OCI-LY7 (cell line): ENCODE results near the gene XRN2. TPM values are rescaled to one million over a fixed set of nuclear protein-coding genes. Genes with fewer than 3 reads are reported as not detected.

Source experiments
- BruUV-seq: library from RNA; stranded (reverse); fragments of 400-500 nt; replicated peaks from 2 replicates; lab custom pipeline; 2021; lab: Mats Ljungman, UMichigan
- CTCF ChIA-PET: fragments of 300-600 bp; sonication (Branson Sonifier 250); formaldehyde crosslinking; loops from one replicate; lab custom pipeline; 2022; ENCODE audit warnings: antibody characterized with exemption; ENCODE audit not compliant: unreplicated experiment; lab: Charles Lee
- POLR2A ChIA-PET: fragments of 300-600 bp; sonication (Branson Sonifier 250); formaldehyde crosslinking; loops from one replicate; lab custom pipeline; 2022; ENCODE audit warnings: antibody characterized with exemption; lab: Charles Lee
- DNase-seq: peaks from one replicate; pipeline ENCODE4 v3.0.0-alpha.2; 2015; ENCODE audit warnings: low spot score
- H2AFZ ChIP-seq: fragments of 200-600 bp; sonication (generic), shearing (Covaris generic); 2 replicates; pipeline ENCODE4 v1.6.1; 2014; ENCODE audit warnings: mild to moderate bottlenecking, antibody characterized with exemption, low read length, moderate library complexity
- H3K27ac ChIP-seq: fragments of 200-600 bp; sonication (generic); 2 replicates; pipeline ENCODE4 v1.5.1; 2014; ENCODE audit warnings: mixed run types, low read depth, mild to moderate bottlenecking, moderate library complexity, low read length, inconsistent platforms; ENCODE audit not compliant: poor library complexity, severe bottlenecking
- H3K36me3 ChIP-seq: fragments of 200-600 bp; sonication (generic); 2 replicates; pipeline ENCODE4 v1.6.1; 2014; ENCODE audit warnings: mild to moderate bottlenecking, antibody characterized with exemption, low read length, moderate library complexity, mixed read lengths; ENCODE audit not compliant: insufficient read depth
- H3K4me1 ChIP-seq: fragments of 200-600 bp; sonication (generic); 2 replicates; pipeline ENCODE4 v1.5.1; 2014; ENCODE audit warnings: mild to moderate bottlenecking, low read length; ENCODE audit not compliant: insufficient read depth, poor library complexity, severe bottlenecking
- H3K4me2 ChIP-seq: fragments of 200-600 bp; sonication (generic); 2 replicates; pipeline ENCODE4 v1.6.1; 2014; ENCODE audit warnings: mild to moderate bottlenecking, low read length
- H3K4me3 ChIP-seq: fragments of 200-600 bp; sonication (generic); 2 replicates; pipeline ENCODE4 v1.5.1; 2014; ENCODE audit warnings: mild to moderate bottlenecking, low read depth, low read length; ENCODE audit not compliant: poor library complexity, severe bottlenecking
- H3K79me2 ChIP-seq: fragments of 200-600 bp; sonication (generic); 2 replicates; pipeline ENCODE4 v1.6.1; 2016; ENCODE audit warnings: low read depth, mild to moderate bottlenecking, low read length, moderate library complexity, mixed read lengths; ENCODE audit not compliant: insufficient read depth
- H3K9me2 ChIP-seq: fragments of 200-600 bp; sonication (generic); 2 replicates; pipeline ENCODE4 v1.6.1; 2016; ENCODE audit warnings: mild to moderate bottlenecking, low read length, mixed read lengths; ENCODE audit not compliant: insufficient read depth
- H3K9me3 ChIP-seq: fragments of 200-600 bp; sonication (generic); 2 replicates; pipeline ENCODE4 v1.6.1; 2014; ENCODE audit warnings: mild to moderate bottlenecking, mixed run types, low read length, mixed read lengths
- H4K20me1 ChIP-seq: fragments of 200-600 bp; sonication (generic); 2 replicates; pipeline ENCODE4 v1.6.1; 2014; ENCODE audit warnings: mild to moderate bottlenecking, antibody characterized with exemption, low read length, moderate library complexity, mixed read lengths; ENCODE audit not compliant: insufficient read depth
- EZH2phosphoT487 ChIP-seq: fragments of 200-600 bp; sonication (generic); IDR thresholded peaks from 2 replicates; pipeline ENCODE4 v1.6.1; 2018; ENCODE audit warnings: low read depth, borderline replicate concordance, mild to moderate bottlenecking, mixed run types, antibody characterized with exemption, low read length, moderate library complexity, mixed read lengths
- intact Hi-C: fragments of 100-400 bp; cut with micrococcal nuclease; formaldehyde crosslinking; loops from one replicate; pipeline ENCODE4 v1.10.0; 2022; ENCODE audit not compliant: unreplicated experiment
- total RNA-seq, 2 experiments: library from RNA; depleted of rRNA in 1 of 2; stranded (reverse); fragments of >200 nt in 1 of 2; shearing (Covaris generic) in 1 of 2; gene quantifications; 2 replicates each; pipeline ENCODE4 v1.2.3, GENCODE V29; 2014 to 2022
- TF ChIP-seq, protein P1 (sequence below): fragments of 200-600 bp; sonication (generic); conservative IDR thresholded peaks from 2 replicates; pipeline ENCODE4 v1.5.1; 2014; ENCODE audit warnings: mild to moderate bottlenecking, antibody characterized with exemption, low read length, moderate library complexity, mixed read lengths

XRN2 gene
- total RNA-seq, 2 experiments from 2014 or later = 47.9 to 50.3 TPM

DNA sequence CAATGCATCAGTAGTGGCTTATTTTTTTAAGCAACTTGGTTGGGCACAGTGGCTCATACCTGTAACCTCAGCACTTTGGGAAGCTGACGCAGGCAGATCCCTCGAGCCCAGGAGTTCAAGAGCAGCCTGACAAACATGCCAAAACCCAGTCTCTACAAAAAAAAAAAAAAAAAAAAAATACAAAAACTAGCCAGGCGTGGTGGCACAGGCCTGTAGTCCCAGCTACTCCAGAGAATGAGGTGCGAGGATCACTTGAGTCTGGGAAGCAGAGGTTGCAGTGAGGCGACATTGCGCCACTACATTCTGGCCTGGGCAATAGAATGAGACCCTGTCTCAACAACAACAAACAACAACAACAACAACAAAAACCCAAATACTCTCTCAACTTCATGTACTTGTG is 44.7 kb upstream of the XRN2 start:
- BruUV-seq = no TSS peak
- no peak for TF ChIP-seq EZH2phosphoT487
- TF ChIP-seq, protein P1, sequence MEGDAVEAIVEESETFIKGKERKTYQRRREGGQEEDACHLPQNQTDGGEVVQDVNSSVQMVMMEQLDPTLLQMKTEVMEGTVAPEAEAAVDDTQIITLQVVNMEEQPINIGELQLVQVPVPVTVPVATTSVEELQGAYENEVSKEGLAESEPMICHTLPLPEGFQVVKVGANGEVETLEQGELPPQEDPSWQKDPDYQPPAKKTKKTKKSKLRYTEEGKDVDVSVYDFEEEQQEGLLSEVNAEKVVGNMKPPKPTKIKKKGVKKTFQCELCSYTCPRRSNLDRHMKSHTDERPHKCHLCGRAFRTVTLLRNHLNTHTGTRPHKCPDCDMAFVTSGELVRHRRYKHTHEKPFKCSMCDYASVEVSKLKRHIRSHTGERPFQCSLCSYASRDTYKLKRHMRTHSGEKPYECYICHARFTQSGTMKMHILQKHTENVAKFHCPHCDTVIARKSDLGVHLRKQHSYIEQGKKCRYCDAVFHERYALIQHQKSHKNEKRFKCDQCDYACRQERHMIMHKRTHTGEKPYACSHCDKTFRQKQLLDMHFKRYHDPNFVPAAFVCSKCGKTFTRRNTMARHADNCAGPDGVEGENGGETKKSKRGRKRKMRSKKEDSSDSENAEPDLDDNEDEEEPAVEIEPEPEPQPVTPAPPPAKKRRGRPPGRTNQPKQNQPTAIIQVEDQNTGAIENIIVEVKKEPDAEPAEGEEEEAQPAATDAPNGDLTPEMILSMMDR = no peak
- POLR2A ChIA-PET = no interaction called here
- H3K36me3 ChIP-seq = no peaks in the 10 kb centered on the region
- H3K4me3 ChIP-seq = no peak overlapping the region
- H3K9me2 ChIP-seq = no peaks in the 10 kb centered on the region
- H3K79me2 ChIP-seq = no peaks in the 10 kb centered on the region
- no peak overlapping the region for H2AFZ ChIP-seq
- CTCF ChIA-PET = no interaction called here
- intact Hi-C loops = no loop called here
- H3K9me3 ChIP-seq = no peaks in the 10 kb centered on the region
- H3K4me2 ChIP-seq = no peak overlapping the region
- H4K20me1 ChIP-seq = no peaks in the 10 kb centered on the region
- no peak overlapping the region for H3K27ac ChIP-seq
- H3K4me1 ChIP-seq = no peaks in the 10 kb centered on the region
- DNase-seq = no peak

DNA sequence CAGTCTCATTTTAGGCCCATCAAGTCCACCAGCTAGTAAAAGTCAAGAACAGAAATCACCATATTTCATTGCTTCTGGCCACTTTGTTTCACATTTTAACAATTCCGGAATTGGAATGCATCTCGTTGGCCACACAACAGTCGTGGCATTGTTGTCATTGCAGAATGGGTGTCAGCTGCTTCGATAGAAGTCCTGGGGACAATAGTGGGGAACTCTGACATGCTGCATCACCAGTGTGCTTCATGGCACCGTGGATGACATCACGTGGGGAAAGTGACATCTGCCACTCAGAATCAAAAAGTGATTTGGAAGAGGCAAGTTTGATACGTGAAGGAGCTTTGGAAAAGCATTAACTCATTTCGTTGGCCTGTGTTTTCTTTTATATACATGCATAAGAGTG is 43.8 kb upstream of the XRN2 start:
- ChIA-PET POLR2A (interaction anchor here (0.7 kb wide), 1 partner anchor 24 kb away, joined by 3 read pairs; no protein-coding TSS in a partner anchor), CTCF (no interaction called here)
- H2AFZ ChIP-seq = no peak overlapping the region
- H4K20me1 ChIP-seq = no peaks in the 10 kb centered on the region
- no peaks in the 10 kb centered on the region for H3K9me2 ChIP-seq
- TF ChIP-seq, protein P1 = no peak
- TF ChIP-seq EZH2phosphoT487 = no peak
- H3K79me2 ChIP-seq = no peaks in the 10 kb centered on the region
- no TSS peak for BruUV-seq
- no peak overlapping the region for H3K4me2 ChIP-seq
- H3K4me3 ChIP-seq = no peak overlapping the region
- no peaks in the 10 kb centered on the region for H3K9me3 ChIP-seq
- intact Hi-C loops = no loop called here
- no peak overlapping the region for H3K27ac ChIP-seq
- H3K36me3 ChIP-seq = no peaks in the 10 kb centered on the region
- no peaks in the 10 kb centered on the region for H3K4me1 ChIP-seq
- no peak for DNase-seq

DNA sequence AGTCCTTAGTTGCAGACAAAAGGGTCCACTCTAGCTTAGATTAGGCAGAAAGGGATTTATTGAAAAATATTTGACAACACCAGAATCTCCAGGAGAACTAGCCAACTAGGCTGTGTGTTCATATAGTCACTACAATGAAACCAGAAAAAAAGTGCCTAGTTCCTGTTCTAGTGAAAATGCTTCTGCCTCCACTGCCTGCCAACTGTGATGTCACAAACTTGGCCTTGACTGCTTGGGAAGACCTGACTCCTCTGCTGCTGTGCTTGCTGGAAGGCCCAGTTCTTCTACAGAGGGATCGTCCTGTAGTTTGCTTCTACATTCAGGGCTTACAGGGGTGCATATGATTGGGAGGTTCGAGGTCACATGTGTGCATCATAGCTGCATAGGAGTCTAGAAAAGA is 40.3 kb upstream of the XRN2 start:
- ChIA-PET CTCF (no interaction called here), POLR2A (no interaction called here)
- Histone ChIP-seq H3K4me3 (no peak overlapping the region), H3K27ac (no peak overlapping the region), H2AFZ (no peak overlapping the region), H3K36me3 (no peaks in the 10 kb centered on the region), H3K4me2 (no peak overlapping the region), H4K20me1 (no peaks in the 10 kb centered on the region), H3K4me1 (no peaks in the 10 kb centered on the region), H3K9me2 (no peaks in the 10 kb centered on the region), H3K9me3 (no peaks in the 10 kb centered on the region), H3K79me2 (no peaks in the 10 kb centered on the region)
- TF ChIP-seq EZH2phosphoT487 = no peak
- TF ChIP-seq, protein P1 = no peak
- intact Hi-C loops = no loop called here
- no TSS peak for BruUV-seq
- no peak for DNase-seq
